GM19324 (cell line): ENCODE measurements around the gene ZNF175.

Experiments used
- ATAC-seq: cut with Tn5 transposase; IDR thresholded peaks from one replicate; pipeline ENCODE4 v1.9.1; 2021; ENCODE audit warnings: mild to moderate bottlenecking, moderate library complexity; ENCODE audit not compliant: unreplicated experiment, low FRiP score

ZNF175 gene

DNA sequence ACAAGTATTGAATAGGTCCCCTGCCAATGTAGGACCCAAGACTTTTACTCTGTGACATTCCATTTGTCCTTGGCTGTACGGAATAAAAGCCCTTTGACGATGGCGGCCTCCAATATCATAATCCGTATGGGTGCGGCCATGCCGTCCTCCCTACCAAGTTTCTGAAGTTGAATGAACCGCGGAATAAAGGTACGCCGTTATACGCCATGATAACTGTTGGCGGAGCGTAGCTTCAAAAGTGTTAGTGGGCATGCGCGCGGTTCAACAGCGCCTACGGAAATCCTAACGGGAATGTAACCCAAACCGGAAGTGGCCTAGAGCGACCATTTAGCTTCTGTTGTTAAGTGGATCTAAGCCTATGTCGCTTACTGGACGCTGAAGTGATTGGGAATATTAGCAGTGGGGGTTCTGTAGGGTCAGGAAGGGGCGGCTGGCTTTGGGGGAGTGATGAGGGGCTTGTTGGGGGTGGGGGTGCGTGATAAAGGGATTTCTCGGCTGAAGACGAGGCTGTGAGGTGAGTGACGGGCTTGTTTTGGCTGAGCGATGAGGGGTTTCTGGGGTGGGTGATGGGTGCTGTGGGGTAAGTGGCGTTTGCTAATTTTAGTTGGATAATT lies at the start of gene ZNF175:
Gene ZNF175, plus strand, starts transcription at position 322 of the 614 bp plus-strand sequence. CDS start 2,047 bp downstream, outside the sequence.
- ATAC-seq: peak; percentile 92

DNA sequence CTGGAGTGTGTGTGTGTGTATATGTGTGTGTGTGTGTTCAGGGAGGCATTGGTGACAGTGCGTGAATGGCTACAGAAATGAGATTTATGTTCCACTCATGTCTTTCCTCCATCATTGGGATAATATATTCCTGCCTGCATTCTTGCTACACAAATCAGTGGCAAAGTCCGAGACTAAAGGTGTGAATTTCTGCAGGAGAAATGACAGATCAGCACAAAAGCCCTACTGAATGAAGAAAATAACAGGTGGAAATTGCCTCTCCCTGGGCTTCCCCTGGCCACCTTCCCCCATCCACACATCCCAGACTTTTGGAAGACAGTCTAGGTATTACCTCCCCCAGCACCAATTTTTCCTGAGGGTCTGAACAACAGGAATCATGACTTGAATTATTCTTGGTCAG lies 49.7 kb upstream of the ZNF175 start:
- no peak for ATAC-seq

DNA sequence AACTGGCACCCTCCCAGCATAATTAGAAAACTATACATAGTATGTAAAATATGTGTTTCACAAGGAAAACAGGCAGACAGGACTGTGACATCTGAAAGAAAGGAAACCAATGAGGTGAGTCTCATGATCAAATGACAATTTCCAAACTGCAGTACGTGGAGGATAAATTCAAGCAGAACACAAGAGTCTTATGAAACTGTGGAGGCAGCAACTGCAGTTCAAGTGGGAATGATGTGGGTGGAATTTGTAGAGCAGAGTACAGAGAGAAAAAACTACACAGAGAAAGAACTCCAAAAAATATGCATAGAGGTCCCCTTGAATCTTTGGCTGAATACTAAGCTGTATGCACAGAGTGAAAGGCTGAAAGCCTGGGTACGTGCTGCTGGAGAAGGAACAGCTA lies 49.3 kb upstream of the ZNF175 start:
- ATAC-seq: no peak

DNA sequence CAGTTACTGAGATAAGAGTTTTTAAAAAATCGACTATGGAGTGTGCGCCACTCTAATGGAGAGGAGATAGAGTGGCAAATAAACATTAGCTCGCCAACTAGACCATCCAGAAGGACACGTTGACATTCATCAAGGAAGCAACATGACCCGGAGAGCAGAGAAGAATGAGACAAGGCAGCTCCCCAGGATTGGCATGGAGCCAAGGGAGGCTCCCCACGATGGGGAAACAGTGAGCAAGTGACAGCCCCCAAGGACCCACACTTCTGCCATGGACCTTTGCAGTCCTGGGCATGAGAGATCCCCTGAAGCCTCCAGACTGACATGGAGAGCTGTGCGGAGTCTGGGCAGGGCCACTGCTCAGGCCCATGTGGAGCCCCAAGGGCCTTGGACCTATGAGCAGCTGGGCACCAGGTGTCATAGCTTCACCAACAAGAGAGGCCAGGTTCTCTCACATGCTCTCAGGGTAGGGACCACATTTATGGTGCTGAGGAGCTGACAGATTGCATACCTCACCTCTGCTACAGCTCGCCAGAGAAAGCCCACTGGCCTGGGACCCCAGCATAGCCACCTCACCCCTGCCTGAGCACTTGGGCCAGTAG lies 46.3 kb upstream of the ZNF175 start:
- no peak for ATAC-seq

DNA sequence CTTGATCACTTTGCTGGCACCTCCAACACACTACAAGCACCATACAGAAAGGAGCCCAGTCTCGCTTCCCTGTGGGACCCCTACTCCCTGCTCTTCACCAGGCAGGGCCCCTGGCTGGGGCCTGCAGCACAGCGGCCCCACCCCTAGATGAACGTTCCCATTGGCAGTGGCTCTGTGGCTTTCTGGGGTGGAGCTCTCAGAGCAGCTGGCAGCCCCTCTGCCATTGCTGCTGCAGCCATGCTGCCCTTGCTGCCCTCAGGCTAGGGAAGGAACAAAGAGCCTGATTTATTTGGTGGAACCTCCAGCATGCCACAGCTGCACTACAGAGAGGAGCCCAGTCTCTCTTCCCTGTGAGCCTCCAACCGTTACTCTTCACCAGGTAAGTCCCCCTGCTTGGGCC lies 45.4 kb upstream of the ZNF175 start:
- no peak for ATAC-seq

DNA sequence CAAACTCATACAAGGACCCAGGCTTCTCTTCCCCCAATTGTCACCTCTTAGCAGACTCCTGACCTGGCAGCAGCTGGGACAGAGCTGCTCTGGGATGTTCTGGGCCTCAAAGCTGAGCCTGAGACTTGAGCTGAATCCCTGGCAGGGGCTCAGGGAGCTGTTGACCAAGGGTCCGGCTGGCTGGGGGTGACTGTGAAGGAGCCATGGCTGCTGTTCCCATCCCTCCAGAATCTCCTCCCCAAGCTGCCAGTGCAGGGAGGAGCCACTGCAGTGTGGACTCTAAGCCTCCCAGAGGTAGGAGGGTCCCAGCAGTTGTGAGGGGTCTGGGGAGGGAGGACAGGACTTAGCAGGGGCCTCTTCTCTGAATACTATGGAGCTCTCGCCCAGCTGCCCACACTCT lies 41.8 kb upstream of the ZNF175 start:
- ATAC-seq: no peak

DNA sequence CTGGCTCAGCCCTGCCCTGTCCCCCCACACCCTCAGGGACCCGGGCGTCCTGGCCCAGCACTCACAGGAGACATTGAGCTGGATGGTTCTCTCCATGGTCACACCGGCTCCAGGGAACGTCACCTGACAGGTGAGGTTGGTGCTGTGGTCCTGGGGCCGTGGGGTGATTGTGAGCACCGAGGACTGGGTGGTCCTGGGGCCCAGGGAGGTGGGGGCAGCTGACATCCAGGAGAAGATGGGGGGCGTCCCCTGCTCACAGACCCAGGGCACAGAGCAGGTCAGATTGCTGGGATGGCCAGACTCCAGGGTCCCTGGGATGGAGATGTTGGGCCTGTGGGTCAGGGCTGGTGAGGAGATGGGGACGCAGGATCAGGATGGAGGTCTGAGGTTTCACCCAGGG lies 40.5 kb upstream of the ZNF175 start:
- ATAC-seq: no peak

DNA sequence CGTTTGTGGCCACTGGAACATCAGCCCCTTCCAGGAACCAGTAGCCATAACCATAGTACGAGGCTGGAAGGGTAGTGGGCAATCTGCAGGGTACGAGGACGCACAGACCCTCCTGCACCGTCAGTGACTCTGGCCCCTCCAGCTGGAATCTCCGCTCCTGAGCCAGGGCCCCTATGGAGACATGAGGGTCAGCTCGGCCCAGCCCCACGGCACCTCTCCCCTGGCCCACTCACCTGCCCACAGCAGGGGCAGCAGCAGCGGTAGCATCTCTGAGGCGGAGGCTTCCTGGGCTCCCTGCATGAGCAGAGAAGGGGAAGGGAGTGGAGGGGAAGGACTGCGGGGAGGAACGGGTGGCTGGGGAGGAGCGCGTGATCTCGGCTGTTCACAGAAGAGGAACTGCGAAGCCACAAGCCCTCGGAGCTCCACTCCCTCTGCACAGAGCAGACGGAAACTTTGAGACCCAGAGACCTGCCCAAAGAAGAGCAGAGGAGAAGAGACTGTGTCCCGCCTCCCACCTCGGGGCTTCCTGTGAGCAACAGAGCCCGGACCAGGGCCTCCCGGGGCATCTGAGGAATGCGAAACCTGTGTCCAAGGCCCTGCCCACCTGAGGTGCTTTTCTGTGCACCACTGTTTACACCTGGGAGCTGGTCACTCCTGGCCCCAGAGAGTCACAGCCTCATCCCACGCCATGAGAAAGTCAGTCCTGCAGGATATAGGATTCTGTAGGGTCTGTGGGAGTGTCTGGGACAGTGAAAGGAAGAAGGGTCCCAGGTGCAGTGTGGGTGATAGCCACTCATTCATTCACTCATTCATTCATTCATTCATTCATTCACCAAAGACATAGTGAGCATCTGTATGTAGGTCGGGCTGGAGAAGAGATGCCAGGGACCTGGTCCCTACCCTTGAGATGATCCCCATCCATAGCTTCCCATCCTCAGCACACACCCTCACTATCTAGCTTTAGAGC lies 39.5 kb upstream of the ZNF175 start, which contains the start of gene SIGLEC6:
Gene SIGLEC6, minus strand, starts transcription at position 322 of the 967 bp plus-strand sequence. Its CDS starts 22 bp downstream, at position 300.
- ATAC-seq: peak; percentile 59

DNA sequence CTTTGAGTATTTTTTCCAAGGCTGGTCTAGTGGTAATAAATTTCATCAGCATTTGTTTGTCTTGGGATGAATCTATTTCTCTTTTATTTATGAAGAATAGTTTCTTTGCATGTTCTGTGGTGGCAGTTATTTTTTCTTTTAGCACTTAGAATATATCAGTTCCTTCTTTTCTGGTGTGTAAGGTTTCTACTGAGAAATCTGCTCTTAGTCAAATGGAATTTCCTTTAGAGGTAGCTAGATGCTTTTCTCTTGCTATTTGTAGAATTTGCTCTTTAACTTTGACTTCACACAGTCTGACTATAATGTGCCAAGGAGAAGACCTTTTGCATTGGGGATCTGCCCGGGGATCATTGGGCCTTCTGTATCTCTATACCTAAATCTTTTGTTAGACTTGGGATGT lies 35.5 kb upstream of the ZNF175 start:
- no peak for ATAC-seq

DNA sequence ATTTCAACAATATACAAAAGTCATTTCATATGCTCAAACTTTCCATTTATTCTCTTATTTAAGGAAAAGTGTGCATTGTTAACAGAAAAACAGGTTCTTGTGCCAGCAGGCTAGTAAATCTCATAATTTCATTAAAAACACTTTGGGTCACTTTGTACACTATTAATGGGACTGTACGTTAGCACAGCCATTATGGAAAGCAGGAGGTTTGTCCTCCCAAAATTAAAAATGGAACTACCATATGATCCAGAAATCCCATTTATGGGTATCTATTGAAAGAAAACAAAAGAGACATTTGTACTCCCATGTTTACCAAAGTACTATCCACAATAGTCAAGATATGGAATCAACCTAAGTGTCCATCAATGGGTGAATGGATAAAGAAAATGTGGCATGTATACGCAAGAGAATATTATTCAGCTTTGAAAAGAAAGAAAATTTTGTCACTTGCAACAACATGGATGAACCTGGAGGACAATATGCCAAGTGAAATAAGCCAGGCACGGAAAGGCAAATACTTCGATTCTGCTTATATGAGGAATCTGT lies 31.2 kb upstream of the ZNF175 start:
- ATAC-seq: no peak

DNA sequence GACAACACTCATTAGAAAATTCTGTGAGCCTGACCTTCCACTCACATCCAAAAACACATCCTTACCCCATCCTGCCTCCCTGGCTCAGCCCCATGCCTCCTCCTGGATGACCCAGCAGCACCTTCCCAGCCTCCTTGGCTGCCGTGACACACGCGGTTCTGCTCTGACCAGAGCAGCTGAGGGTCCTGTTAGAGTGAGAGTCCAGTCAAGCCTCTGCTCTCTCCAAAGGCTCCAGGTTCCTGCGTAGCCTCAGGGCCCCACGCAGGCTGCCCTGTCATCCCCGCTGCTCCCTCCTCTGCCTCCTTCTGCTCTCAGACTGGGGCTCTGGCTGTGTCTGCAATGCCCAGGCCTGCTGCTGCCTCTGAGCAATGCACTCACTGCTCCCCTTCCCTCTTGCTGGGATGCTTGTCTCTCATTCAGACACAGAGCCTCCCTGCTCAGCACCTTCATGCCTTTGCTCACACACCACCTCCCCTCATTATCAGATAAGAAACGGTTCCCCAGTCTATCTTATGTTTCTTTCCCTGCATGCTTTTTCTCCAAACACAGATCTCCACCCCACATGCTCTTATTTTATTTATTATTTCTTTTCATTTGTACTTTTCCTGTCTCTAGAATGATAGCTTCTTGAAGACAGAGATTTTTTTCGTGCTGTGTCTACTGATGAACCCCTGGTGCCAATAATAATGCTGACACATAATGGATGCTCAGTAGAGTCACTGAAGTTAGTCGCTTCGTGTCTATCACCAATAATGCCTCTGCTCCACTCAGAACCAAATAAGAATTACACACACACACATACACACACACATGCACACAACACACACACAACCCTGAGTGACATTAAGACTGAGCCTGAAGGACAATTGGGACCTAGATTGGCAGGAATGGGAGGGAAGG lies 29.4 kb upstream of the ZNF175 start:
- no peak for ATAC-seq

DNA sequence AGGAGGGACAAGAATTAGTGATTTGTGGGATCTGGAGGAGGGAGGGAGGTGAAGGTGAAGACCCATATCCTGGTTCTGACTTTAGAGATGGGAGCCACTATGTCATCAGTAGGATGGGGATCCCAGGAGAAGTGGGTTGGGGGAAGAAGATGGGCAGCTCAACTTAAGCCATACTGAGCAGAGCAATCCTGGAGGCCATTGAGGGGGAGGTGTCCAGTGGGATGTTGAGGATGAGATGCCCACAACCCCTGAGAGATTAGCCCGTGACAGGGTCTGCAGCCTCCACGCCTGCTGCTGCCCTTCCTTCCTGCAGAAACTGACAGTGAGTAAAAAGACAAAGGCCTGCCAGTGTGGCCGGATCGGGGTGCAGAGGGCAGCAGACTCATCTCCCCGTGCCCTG lies 28.4 kb upstream of the ZNF175 start:
- ATAC-seq: no peak

DNA sequence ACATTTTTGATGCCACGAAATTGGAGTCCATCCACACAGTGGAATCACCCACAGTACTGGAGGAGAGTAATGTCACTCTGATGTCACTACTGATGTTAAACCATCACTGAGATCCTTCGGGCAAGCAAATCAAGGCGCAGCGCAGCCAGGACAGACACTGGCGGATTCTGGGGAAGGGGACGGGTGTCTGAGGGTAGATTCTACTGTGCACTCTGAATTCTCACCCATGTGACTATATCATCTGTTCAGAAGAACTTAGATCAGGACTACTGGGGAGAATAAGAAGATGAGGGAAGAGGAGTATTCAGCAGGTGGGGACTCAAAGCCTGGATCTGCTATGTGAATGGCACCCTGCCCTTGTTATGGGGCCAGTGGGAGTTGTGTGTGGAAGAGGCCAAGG lies 27.0 kb upstream of the ZNF175 start:
- ATAC-seq: no peak

DNA sequence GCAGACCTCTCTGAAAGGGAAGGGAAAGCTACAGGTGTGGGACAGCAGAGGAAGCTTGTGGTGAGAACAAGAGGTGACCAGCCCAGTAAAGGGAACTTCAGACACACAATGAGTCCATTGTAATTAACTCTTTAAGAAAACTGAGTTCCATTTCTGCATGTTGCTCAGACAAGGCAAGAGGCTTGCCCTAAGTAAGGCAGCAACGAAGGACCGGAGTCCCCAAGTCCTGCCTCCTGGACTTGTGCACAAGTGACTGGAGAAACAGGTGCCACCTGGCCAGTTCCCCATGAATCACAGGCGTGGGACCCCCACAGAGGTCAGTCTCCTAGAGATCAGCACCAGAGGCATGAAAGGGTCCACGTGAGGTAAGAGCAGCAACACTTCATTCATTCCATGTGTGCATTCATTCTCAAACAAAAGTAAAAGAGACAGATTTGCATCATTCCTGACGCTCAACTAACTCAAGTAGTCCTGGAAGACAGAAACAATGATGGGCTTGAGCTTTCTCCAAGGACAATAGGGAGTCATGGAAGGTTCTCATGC lies 24.9 kb upstream of the ZNF175 start:
- ATAC-seq: no peak

DNA sequence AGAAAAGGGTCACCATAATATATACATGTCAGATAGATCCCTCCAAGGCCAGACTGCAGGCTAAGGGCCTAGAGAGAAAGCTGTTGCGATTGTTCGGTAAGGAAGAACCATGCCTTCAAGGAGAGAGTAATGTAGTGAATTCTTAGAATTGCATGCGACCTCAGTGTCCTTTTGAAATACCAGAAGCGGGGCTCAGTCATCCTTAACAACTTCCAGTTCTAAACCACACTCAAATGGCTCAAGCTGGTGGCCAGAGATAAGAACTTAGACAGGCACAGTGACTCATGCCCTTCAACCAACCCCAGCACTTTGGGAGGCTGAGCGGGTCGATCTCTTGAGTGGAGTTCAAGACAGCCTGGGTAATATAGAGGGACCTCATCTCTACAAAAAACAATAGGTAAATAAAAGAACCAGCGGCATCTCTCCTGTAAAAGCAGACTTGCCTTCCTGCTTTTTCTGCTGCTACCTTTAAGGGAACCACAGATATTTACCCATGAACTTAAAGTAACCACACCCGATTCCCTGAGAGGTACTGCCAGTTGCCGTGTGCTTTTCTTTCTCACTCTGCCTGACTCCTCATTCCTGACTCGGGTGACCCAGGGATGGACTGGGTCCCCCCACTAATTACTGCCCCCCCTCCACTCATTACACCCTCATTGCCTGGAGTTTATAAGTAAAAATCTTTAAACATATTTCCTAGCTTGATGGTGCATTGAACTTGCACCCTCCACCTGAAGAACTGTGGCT lies 24.3 kb upstream of the ZNF175 start:
- ATAC-seq: no peak

DNA sequence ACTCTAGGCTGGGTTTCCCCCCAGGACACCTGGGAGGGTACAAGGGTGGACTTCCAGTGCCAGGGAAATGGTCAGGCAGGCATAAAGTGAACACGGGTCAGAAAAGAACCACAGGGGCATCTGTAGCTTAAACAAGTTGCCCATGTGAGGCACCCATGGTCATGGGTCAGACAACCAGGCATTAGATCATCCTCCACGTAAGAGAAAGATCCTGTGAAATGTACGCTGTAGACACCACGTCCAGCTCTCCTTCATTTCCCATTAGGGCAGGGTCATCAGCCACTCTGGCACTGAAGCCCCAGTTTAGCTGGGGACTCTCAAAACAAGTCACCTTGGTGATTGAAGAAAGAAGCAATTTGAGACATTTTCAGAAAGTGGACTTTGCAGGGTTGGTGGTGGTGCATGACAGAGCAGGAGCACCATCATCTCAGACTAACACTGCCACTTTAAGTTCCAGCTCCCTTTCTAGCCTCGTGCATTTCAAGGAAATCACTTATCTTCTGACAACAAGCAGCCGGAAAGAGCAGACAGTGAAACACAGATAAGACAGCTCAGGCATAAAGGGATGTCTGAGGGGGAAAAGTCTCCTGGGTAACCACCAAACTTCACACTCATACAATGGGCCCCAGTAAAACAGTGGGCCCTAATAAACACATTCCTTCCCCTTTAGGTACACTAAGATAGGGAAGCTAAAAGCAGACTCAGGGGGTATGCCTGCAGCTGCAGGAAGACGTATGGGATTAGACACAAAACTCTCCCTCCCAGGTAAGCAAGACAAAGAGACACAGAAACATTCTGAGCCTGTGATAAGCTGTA lies 23.5 kb upstream of the ZNF175 start:
- no peak for ATAC-seq

DNA sequence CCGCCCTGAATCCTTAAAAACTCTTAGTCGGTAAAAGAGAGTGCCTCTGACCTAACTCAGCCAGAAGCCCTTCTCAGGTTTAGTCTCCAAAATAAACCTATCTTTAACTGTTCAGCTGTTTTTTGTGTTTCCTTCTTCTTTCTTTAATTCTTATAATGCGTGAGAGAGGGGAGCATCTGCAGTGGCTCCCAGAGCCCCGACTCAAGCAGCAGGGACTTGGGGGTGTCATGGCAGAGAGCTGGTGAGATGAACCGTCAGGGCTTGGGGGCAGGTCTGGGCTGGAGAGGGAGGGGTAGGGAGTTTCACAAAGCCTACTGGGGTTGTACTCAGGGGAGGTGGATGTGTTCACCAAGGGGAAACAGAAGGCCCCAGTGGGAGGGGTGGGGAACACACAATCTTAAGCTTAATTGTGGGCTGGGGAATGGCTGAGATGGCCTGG lies 22.9 kb upstream of the ZNF175 start:
- ATAC-seq: no peak

DNA sequence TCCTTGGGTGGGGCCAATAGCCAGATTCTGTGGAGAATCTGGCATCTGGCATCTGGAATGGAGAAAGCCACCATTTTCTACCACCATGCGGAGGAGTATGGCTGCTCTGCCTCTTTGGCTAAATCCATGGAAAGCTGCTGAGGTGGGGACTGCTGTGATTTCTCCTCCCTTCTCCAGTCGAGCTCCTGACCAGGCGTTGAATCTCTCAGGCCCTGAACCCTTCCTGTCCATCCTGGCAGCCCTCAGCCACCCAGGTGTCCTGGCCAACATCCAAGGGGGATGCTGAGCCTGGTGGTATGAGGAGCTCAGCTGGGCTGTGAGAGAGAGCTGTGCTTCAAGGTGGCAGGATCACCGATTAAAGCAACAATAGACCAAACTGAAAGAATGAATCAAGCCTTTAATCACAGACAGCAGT lies 22.2 kb upstream of the ZNF175 start:
- ATAC-seq: no peak
